Renal cortical epithelial cell (primary cell): ENCODE measurements around the gene CNPY1. TPM values are rescaled to one million over a fixed set of nuclear protein-coding genes. Genes with fewer than 3 reads are reported as not detected.
A peak's percentile ranks its signal among the peaks of the same experiment; 100 is the strongest.

ENCODE experiments used
- DNase-seq: peaks from one replicate; pipeline ENCODE4 v3.0.0-alpha.2; 2011; ENCODE audit warnings: low read depth
- total RNA-seq: library from RNA; depleted of rRNA; stranded (reverse); fragments of >200 nt; gene quantifications from 2 replicates; pipeline ENCODE4 v1.2.3, GENCODE V29; 2014

CNPY1 gene
- total RNA-seq, 1 donor from 2014 or later, result not detected

GRCh38 chr7:155489862-155490696 is 56.3 kb downstream of the CNPY1 start:
- no peak for DNase-seq

GRCh38 chr7:155489158-155489840 is 57.1 kb downstream of the CNPY1 start:
- no peak for DNase-seq

GRCh38 chr7:155488483-155489127 is 57.8 kb downstream of the CNPY1 start:
- no peak for DNase-seq

GRCh38 chr7:155487509-155488482 is 58.6 kb downstream of the CNPY1 start:
- no peak for DNase-seq

GRCh38 chr7:155486783-155487508 is 59.4 kb downstream of the CNPY1 start:
- no peak for DNase-seq

GRCh38 chr7:155484483-155485399 is 61.6 kb downstream of the CNPY1 start:
- DNase-seq, result no peak

- DNase-seq, result no peak
These were observed 62.5 kb downstream of the CNPY1 start for GRCh38 chr7:155483868-155484325.

GRCh38 chr7:155483245-155483644 is 63.1 kb downstream of the CNPY1 start:
- DNase-seq, result no peak

GRCh38 chr7:155482511-155483183 is 63.7 kb downstream of the CNPY1 start:
- no peak for DNase-seq

GRCh38 chr7:155481764-155482163 is 64.6 kb downstream of the CNPY1 start:
- DNase-seq, result no peak

- no peak for DNase-seq
These were observed 68.9 kb downstream of the CNPY1 start for GRCh38 chr7:155477476-155477875.

- peak; percentile 47 for DNase-seq
These were observed 74.6 kb downstream of the CNPY1 start for GRCh38 chr7:155471718-155472117.

GRCh38 chr7:155470686-155471638 is 75.4 kb downstream of the CNPY1 start:
- peak; percentile 41 for DNase-seq

- DNase-seq, result no peak
These were observed 76.2 kb downstream of the CNPY1 start for GRCh38 chr7:155470186-155470487.

GRCh38 chr7:155469311-155470185 is 76.8 kb downstream of the CNPY1 start:
- DNase-seq, result no peak

GRCh38 chr7:155468785-155469148 is 77.6 kb downstream of the CNPY1 start:
- no peak for DNase-seq
